ENCODE data around the gene PTOV1. TPM values are rescaled to one million over a fixed set of nuclear protein-coding genes. Genes with fewer than 3 reads are reported as not detected.

PTOV1 gene
- total RNA-seq, 2 donors from 2014 or later, result 82.7 to 109 TPM

DNA sequence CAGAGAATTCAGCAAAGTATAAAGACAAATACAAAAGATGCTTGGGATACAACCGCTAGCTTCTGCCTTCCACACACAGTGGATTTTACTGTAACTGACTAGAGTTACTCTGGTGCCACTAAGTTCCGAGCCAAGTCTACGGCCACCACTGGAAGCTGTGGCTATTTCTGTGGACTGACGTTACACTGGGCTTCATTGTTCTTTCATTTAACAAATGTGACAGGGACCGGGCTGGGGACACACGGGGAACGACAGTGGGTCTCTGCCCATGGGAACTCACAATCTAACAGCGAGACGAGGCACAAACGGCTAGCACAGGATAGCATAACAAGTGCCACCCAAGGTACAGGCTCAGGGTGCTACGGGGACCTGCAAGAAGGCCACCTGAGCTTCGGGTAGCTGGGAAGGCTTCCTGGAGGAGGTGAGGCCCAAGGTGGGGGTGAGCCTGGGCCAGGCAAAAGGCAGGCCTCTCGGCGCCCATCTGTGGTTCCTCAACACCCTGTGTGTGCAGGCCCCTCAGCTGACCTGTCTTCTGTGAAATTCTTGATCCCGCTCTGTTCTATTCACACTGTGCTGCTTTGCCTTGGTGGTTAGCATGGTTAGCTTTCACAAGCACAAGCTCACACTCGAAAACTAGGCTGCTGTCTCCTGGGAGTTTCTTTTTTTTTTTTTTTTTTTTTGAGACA, 56.1 kb downstream of the PTOV1 start:
- Mint-ChIP-seq H3K9me3 (no peaks in the 10 kb centered on the region), H3K4me1 (peaks cover 15% of the 10 kb centered on the region), H3K4me3 (no peak overlapping the region), H3K27me3 (no peaks in the 10 kb centered on the region), H3K36me3 (ENCODE audit: low read depth) (peaks cover 58% of the 10 kb centered on the region), H3K27ac (peak overlapping the region; percentile 41)
- ATAC-seq (replicated peaks), result no peak

DNA sequence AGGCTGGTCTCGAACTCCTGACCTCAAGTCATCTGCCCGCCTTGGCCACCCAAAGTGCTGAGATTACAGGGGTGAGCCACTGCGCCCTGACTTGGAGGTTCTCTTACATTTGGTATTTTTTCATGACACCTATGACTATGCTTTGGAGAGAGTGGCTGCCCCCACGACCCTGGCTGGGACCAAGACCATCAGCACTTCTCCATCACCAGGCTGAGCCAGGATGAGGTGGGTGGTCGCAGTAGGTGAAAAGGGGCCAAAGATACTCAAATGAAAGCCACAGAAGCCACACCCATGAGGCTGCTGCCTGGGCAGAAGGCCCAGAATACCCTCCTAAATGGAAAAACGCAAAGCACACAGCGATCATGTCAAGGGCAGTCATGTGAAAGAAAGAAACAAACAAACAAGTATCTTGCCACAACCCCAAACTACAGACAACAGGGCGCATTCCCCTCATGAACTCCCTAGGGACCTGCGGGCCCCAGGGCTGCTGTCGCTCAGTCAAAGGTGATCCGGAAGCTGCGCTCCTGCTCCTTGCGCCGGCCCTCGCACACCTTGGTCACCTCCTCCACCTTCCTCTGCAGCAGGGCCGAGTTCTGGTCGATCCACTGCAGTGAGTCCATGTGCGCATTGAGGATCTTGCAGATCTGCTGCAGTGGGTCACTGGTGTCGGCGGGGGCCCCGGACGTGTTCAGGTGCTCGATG, 56.9 kb downstream of the PTOV1 start:
- H3K4me3 Mint-ChIP-seq, result no peak overlapping the region

DNA sequence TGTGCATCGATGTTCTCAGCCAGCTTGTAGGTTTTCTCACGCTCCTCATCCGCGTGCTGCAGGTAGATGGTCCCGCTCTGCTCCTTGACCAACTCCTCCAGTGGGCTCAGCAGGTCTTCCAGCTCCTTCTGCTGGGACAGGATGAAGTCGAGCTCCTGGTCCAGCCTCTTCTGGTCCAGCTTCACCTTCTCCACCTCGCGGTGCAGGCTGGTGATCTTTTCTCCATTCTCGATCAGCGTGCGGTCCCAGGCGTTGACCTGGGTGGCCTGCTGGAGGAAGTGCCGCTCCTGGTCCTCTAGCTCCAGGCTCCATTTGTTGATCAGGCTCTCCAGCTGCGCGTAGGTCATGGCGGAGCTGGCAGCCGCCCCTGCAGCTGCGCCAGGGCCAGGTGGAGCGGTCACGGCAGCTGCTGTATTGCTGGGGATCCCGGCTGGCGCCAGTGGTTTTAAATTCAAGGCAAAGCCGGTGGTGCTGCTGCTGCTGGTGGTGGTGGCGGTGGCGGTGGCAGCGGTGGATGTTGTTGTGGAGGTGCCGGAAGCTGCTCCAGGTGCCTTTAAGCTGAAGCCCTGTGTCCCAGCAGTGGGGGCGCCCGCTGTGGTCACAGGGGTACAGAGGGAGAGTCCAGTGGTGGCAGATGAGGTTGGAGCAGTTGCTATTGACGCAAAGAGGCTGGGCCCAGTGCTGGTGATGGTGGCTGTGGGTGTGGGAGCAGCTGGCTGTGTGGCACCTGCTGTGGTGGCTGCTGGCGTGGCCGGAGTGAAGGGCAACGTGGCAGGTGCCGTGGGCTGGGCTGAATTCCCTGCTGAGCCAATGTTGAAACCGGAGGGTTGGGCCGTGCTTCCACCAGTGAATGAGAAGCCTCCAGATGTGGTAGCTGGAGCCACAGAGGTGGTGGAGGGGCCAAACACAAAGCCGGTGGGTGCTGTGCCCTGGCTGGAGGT, 57.8 kb downstream of the PTOV1 start:
- H3K9me3 Mint-ChIP-seq, result no peaks in the 10 kb centered on the region
- peaks cover 76% of the 10 kb centered on the region for H3K36me3 Mint-ChIP-seq (ENCODE audit: low read depth)
- H3K4me3 Mint-ChIP-seq, result no peak overlapping the region
- H3K27ac Mint-ChIP-seq, result peak overlapping the region; percentile 41
- no peaks in the 10 kb centered on the region for H3K27me3 Mint-ChIP-seq
- no peak for ATAC-seq (replicated peaks)
- peaks cover 28% of the 10 kb centered on the region for H3K4me1 Mint-ChIP-seq

More for the DNA sequence above, 56.9 kb downstream of the PTOV1 start:
- Mint-ChIP-seq H3K4me1 (peaks cover 19% of the 10 kb centered on the region), H3K36me3 (ENCODE audit: low read depth) (peaks cover 67% of the 10 kb centered on the region), H3K27ac (peak overlapping the region; percentile 41), H3K9me3 (no peaks in the 10 kb centered on the region), H3K27me3 (no peaks in the 10 kb centered on the region)
- no peak for ATAC-seq (replicated peaks)

DNA sequence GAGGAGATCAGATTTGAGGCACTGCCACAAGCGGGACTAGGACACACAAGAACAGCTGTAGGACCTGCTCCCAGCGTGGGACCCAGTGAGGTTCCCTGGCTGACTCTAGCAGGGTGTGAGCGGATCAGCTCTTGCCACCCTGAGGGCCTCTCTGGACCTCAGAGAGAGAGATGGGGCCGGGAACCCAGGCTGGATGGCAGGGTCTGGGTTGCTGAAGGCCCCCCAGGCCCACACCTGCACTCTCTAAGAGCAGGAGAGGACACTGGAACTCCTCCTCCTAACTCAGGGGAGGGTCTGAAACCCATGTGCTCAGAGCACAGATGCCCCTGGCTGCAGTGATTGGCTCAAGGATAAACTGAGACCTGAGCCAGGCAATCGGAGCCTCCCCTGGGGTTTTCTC, 59.2 kb downstream of the PTOV1 start:
- no peak for ATAC-seq (replicated peaks)
- Mint-ChIP-seq H3K27ac (no peak overlapping the region), H3K4me3 (no peak overlapping the region), H3K9me3 (no peaks in the 10 kb centered on the region), H3K27me3 (no peaks in the 10 kb centered on the region), H3K36me3 (ENCODE audit: low read depth) (peaks cover 90% of the 10 kb centered on the region), H3K4me1 (peaks cover 34% of the 10 kb centered on the region)

Other genes starting within 250 kb of the PTOV1 start
- gene RRAS, start 211.0 kb upstream of the PTOV1 start, total RNA-seq, result 10 to 100 TPM in 1 of 2 donors, 1 to 10 TPM in 1; 7.6 to 14.3 TPM
- 10 to 100 TPM; 53.8 to 60.5 TPM for gene SCAF1, start 208.9 kb upstream of the PTOV1 start, total RNA-seq
- gene IRF3, start 185.3 kb upstream of the PTOV1 start, total RNA-seq, result 100 to 1,000 TPM; 150 to 218 TPM
- gene BCL2L12, start 185.2 kb upstream of the PTOV1 start, total RNA-seq, result 10 to 100 TPM; 61.1 to 80.5 TPM
- gene PRMT1, start 173.9 kb upstream of the PTOV1 start, total RNA-seq, result 100 to 1,000 TPM; 183 to 345 TPM
- gene ADM5, start 161.6 kb upstream of the PTOV1 start, total RNA-seq, result 1 to 10 TPM; 8.5 to 8.6 TPM
- 1 to 10 TPM in 1 of 2 donors, under 1 TPM in 1; 0.93 to 4.3 TPM for gene CPT1C, start 160.0 kb upstream of the PTOV1 start, total RNA-seq
- gene TSKS, start 87.9 kb upstream of the PTOV1 start, total RNA-seq, result under 1 TPM; 0.32 to 0.45 TPM
- gene AP2A1, start 84.2 kb upstream of the PTOV1 start, total RNA-seq, result 10 to 100 TPM; 77.5 to 87.0 TPM
- gene FUZ, start 37.9 kb upstream of the PTOV1 start, total RNA-seq, result 10 to 100 TPM; 15.5 to 19.1 TPM
- 10 to 100 TPM; 55.6 to 56.1 TPM for gene MED25, start 32.9 kb upstream of the PTOV1 start, total RNA-seq
- gene PNKP, start 16.4 kb downstream of the PTOV1 start, total RNA-seq, result 100 to 1,000 TPM; 100 to 111 TPM
- gene AKT1S1, start 26.2 kb downstream of the PTOV1 start, total RNA-seq, result 10 to 100 TPM; 33.8 to 72.8 TPM
- 10 to 100 TPM; 21.4 to 57.4 TPM for gene TBC1D17, start 26.5 kb downstream of the PTOV1 start, total RNA-seq
- 100 to 1,000 TPM in 1 of 2 donors, 10 to 100 TPM in 1; 42.0 to 177 TPM for gene IL4I1, start 45.7 kb downstream of the PTOV1 start, total RNA-seq
- 10 to 100 TPM; 26.0 to 28.6 TPM for gene ATF5, start 78.0 kb downstream of the PTOV1 start, total RNA-seq
- 100 to 1,000 TPM; 158 to 172 TPM for gene NUP62, start 78.3 kb downstream of the PTOV1 start, total RNA-seq
- gene SIGLEC11, start 110.0 kb downstream of the PTOV1 start, total RNA-seq, result not detected
- 10 to 100 TPM; 53.7 to 79.8 TPM for gene VRK3, start 174.2 kb downstream of the PTOV1 start, total RNA-seq
- 10 to 100 TPM; 11.1 to 12.4 TPM for gene ZNF473, start 174.8 kb downstream of the PTOV1 start, total RNA-seq